T follicular helper cell (primary cell): ENCODE data around the gene USP2.

Source experiments
- DNase-seq: peaks from one replicate; pipeline ENCODE4 v3.0.0-alpha.2; 2020; ENCODE audit warnings: low read depth

The USP2 gene

GRCh38 chr11:119342362-119343130 lies 38.9 kb downstream of the USP2 start:
- no peak for DNase-seq

DNA sequence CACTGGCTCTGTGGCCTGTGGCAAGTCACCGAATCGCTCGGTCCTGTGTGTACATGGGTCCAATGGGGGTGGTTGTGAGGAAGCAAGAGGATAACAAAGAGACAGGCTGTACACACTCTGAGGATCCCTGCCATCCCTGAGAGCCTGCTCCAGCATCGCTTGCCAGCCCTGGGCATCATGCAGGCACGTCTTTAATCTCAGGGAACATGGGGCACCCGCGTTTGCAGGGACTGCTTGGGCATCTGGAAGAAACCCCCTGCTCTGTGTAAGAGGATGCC lies 39.5 kb downstream of the USP2 start:
- no peak for DNase-seq

DNA sequence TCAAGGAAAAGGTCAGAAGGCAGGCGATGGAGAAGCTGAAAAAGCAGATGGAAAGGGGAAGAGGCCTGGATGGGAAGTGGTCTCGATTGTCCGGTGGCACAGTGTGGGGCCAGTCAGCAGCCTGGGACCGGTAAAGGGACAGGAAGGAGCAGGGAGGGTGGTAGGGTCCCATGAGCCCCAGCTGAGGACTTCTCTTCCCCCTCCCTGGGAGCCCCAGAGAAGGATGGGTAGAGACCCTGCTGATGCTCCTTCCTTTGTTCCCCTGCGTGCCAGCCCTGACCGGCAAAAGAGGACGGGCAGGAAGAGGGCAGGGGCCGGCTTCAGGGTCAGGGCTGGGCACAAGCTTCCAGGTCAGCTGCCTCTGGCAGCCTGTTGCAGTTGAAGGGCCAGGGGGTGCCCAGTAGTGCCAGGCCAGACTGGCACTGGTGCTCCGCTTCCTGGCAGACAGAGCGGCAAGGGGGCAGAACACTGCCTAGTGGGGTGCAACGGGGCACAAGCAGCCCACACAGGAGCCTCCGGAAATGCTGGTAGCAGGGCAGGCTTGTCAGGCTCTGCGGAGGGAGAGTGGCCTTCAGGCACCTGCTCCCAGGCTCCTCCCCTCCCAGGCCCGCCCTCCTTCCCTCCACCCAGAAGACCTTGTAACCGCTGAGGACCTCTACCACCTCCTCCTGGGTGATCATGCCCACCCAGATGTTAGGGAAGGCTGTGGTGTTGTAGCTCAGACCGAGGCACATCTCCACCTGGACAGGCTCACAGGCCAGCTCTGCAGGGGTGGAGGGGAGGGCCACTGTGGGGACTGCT lies 40.1 kb downstream of the USP2 start:
- no peak for DNase-seq

DNA sequence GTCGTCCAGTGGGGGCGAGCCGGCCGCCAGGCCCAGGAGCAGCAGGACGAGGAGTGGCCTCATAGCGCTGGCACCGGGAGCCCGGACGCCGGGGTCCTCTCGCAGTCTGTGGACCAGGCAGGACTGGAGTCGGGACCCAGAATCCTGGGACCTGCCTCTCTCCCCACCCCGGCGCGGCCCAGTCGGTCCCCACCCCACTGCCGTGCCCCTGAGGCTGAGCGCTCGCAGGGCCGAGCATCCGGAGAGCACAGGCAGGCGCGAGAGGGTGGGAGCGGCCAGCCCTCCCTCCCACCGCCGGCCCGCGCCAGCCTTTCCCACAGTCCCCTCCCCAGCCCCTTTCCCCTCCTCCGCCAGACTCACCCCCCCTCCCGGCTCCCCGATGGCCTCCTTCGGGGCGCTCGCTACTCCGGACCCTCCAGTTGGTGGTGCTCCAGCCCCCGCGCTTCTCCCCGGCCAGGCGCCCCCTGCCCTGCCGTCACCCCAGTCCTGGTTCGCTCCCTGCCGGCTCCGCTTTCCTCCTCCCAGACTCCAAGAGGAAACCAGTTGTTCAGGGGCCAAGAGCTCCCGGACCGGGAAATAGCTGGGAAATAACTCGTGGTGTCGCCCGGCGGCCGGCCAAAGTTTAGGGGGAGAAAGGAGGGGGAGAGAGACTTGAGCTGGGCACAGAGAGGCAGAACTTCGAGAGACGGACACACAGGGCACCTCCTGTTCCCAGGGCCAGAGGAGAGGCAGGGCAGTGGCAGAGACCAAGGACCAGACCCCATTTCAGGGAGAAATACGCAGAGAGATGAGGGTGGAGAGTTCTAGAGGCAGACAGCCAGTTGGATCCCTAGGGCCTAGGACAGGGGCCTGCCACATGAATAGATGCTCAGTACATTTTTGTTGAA lies 40.9 kb downstream of the USP2 start, which contains the start of gene C1QTNF5:
Gene C1QTNF5 (minus strand): TSS at position 549 of the 887 bp plus-strand sequence. CDS start 486 bp downstream, at position 63.
- DNase-seq: no peak

- no peak for DNase-seq
Measured at GRCh38 chr11:119339589-119340334, 41.7 kb downstream of the USP2 start.

DNA sequence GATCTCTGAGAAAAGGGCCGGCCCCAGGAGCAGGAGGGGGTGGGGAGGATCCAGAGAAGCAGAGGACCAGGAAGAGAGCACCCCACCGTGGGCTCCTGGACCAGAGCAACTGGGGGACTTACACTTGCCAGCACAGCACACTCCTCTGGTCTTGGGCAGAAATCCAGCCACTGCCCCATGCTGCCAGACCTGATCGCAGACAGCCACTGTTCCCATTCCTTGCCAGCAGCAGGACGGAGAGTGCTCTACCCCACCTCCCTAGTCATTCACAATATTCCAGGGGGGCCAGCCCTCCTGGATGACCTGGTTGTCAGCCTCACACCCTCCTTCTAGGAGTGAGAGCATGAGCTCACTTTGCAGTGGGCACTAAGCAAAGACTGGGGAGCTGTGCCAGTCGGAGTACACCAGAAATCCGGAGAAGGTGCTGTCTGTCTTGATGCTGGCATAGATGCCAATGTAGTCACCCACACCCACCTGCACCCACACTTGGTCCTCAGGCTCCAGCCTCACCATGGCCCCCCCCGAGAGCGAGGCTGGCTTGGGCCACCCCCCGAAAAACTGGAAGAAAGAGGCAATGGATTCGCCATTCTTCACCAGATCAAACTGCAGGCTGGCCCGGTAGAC lies 42.4 kb downstream of the USP2 start:
- no peak for DNase-seq

GRCh38 chr11:119338318-119338890 lies 43.1 kb downstream of the USP2 start:
- DNase-seq: no peak

DNA sequence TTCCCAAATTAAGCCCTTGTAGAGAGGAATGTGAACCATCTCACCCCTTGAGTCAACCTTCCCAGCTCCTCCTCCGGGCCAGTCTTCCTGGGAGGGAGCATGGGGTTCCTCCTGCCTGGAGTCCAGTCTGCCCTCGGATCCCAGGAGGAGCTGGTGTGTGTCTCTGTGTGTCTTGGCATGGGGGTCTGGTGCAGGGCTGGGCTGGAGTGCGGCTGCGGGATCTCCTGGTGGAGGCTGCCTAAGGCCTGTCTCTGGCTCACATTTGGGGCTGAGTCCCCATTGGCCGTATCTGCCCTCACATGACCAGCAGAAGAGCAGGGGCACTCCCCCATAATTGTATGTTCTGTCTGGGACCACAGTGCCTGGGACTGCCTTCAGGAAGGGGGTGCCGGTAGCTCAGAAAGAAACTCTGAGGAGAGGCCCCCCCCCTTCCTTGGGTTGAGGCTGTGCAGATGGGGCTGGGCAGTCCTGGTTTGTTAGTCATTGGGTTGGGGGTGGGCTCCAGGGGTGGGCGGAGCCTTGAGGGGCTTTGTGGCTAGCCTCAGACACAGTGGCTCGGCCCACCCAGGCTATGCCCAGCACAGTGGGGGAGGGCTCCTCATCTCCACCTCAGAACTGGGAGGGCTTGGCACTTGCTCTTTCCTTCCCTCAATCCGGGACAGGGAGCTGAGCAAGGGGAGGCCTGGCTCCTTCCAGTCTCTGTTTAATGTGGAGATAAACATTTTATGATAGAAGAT lies 43.7 kb downstream of the USP2 start:
- DNase-seq: no peak

- no peak for DNase-seq
Measured at GRCh38 chr11:119336744-119337469, 44.6 kb downstream of the USP2 start.

- DNase-seq: no peak
Measured at GRCh38 chr11:119335655-119336543, 45.6 kb downstream of the USP2 start.

- no peak for DNase-seq
Measured at GRCh38 chr11:119335091-119335654, 46.3 kb downstream of the USP2 start.

DNA sequence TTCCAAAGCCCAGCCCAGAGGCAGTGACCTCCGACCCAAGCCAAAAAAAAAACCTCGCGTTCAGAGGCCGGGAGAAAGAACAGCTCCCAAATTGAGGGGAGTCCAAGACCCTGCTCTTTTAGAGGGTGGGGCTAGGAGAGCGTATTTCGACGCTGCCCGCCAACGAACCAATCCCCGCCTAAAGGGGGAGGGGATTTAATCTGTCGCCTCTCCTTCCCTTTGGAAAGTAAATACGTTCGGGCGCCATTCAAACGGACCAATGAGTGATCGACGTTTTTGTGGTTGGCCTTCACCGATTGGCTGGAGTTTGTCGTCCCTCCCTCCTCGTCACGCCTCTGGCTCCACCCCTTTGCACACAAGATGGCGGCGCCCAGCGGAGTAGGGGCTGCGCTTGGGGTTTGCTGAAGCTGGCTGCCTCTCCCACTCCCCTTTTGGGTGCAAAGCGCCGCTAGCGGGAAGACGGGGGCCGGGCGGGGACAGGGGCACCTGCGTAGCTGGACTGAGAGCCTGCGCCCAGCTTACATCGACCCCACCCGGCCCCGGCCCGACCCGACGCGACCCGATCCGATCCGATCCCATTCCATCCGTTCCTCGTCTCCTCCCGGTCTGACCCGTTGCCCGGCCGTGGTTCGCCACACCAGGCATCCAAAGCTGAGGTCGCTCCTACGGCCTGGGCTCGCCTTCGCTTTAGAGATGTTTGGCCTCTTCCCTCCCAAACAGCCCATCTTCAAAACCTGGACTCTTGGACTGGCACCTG lies 47.1 kb downstream of the USP2 start, which contains the start of gene RNF26:
Gene RNF26 (plus strand): TSS at position 354 of the 757 bp plus-strand sequence. CDS start 596 bp downstream, outside the sequence.
- DNase-seq: peak; percentile 90

DNA sequence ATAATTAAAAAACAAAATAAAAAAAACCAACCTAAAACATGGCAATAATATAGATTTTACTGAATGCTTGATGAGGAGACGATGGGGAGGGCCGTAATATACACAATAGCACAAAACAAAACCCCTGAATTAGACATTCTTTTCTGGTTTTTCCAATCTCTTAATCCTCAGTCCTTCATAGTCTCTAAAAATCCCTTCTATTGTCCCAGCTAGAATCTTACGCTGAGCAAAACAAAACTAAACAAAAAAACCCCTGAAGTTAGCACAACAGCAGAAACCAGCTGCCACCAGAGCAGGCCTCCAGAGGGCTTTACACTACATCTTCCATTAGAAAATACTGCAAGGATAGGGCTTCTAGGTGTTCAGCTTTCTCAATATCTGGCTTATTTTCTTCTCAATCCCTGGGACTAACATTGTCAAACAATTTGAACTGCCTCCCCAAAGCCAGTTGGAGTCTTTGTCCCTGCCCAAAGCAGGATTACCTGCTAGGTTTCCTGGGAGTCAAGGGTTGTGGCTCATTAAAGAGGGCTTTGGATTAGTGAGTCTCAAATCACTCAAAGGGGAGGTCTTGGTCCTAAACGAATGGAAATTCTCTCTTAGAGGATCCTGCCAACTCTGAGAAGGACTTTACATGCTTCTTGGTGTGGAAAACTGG lies 49.3 kb downstream of the USP2 start:
- no peak for DNase-seq

DNA sequence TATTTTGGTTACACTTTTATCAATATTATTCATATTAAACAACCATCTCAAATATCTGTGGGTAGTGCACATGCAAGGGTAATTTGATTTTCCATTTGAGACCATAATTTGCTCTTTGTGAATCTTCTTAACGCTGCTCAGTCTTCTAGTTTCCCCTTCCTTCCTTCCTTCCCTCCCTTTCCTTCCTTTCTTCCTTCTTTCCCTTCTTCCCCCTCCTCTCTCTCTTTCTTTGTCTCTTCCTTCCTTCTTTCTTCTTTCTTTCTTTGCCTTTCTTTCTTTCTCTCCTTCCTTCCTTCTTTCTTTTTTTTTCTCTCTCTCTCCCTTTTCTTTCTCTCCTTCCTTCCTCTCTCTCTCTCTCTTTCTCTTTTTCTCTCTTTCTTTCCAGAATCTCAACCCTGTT lies 51.3 kb downstream of the USP2 start:
- no peak for DNase-seq

- no peak for DNase-seq
Measured at GRCh38 chr11:119329320-119329719, 52.2 kb downstream of the USP2 start.

DNA sequence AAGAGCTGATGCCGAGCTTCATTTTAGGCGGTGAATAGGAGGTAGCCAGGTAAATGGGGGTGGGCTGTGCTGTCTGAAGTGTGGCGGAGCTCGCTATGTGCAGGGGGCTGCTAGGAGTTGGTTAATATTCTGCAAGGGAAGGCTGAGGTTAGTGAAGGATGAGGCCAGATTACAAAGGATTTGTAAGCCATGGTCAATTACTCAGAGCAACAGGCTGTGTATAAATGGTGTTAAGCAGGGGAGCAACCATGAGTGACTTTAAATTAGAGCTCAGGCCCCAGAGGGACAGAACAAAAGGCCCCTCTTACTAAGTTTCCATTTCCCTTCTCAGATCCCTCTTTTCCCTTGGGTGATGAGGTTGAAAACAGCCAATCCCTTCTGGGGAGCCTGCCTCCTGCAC lies 57.3 kb downstream of the USP2 start:
- DNase-seq: no peak
